SW480 (cell line): Measurements from ENCODE around the gene TULP4.

Experiments
- DNase-seq: peaks from one replicate; pipeline ENCODE4 v3.0.0-alpha.2; 2016; ENCODE audit warnings: low spot score

The TULP4 gene

GRCh38 chr6:158419339-158419909 is 107.2 kb downstream of the TULP4 start:
- no peak for DNase-seq

- no peak for DNase-seq
Measured at GRCh38 chr6:158421381-158421780, 109.1 kb downstream of the TULP4 start.

- DNase-seq: no peak
Measured at GRCh38 chr6:158422629-158423238, 110.5 kb downstream of the TULP4 start.

DNA sequence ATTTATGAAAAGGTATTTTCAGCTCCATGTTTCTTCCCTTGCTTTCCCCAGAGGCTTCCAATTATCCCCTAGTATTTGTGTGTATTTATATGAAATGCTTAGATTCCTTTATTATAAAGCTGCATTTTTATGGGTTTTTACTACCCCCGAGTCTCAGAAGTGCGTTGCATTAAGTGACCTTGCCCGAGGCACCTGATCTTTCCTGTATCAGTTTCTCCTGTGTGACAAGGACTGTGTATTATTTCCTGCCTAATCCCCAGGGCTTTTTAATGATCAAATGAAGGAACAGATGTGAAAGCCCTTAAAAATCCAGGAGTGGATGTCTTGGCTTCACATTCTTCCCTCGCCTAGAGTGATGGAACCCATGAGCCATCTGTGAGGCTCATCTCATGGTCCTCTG is 118.8 kb downstream of the TULP4 start:
- no peak for DNase-seq

DNA sequence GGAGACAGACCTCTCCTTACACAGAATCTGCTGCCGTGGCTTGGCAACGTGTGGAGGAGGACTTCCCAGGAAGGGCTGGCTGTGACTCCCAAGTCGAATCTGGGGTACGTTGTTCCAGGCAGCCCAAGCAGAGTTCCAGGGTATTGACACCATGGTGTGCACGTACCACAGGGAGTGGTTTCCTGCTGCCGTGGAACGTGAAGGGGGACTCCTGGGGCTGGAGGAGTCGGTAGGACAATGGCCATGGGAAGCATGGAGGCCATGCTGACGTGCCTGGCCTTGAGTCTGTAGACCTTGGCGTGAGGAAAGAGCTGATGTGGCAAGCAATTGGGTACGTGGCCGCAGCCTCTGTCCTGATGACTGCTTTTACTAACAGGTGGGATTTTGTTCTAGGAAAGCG is 119.3 kb downstream of the TULP4 start:
- DNase-seq: no peak

DNA sequence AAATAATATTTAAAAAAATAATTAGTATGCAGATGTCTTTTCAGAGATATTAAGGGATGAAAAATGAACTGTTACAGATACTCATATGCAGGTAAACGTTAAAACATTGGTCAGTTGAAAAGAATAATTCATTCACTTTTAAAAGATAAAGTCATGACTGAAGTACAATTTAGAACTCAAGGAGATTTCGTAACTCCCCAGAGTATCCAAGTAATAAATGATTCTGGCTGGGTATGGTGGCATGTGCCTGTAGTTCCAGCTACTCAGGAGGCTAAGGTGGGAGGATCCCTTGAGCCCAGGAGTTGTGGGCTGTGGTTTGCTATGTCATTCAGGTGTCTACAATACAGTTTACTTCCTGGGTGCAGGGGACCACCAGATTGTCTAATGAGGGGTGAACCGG is 125.3 kb downstream of the TULP4 start:
- no peak for DNase-seq

GRCh38 chr6:158438226-158438625 is 126.0 kb downstream of the TULP4 start:
- DNase-seq: no peak

GRCh38 chr6:158439255-158439654 is 127.0 kb downstream of the TULP4 start:
- DNase-seq: no peak

GRCh38 chr6:158441716-158442215 is 129.5 kb downstream of the TULP4 start:
- no peak for DNase-seq

- DNase-seq: no peak
Measured at GRCh38 chr6:158442306-158442705, 130.0 kb downstream of the TULP4 start.

DNA sequence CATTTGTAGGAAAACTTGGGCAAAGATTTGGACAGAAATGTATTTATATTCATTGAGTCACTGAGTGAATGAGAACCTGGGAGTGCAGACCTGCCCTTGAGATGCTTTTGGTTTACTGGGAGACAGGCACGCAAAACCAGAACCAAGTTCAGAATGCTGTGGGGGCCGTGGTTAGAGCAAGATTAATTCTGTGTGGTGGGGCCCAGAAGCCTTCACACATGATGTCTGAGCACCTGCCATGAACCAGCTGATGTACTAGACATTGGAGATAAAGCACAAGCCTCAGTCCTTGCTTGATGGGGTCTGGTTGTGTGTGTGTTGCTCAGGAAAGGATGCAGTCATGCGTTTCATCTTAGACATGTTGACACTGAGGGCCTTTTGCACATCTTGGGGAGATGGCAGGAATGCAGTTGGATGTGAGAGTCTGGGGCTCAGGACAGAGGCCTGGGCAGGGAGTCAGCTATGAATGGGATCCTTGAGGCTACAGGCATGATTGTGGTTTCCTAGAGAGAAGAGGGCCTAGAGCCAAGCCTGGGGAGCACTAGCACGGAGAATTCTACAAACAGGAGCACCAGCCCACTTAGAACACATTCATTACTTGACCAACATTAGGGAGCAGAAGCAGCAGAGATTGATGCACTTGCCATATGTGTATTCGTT is 133.3 kb downstream of the TULP4 start:
- DNase-seq: no peak

DNA sequence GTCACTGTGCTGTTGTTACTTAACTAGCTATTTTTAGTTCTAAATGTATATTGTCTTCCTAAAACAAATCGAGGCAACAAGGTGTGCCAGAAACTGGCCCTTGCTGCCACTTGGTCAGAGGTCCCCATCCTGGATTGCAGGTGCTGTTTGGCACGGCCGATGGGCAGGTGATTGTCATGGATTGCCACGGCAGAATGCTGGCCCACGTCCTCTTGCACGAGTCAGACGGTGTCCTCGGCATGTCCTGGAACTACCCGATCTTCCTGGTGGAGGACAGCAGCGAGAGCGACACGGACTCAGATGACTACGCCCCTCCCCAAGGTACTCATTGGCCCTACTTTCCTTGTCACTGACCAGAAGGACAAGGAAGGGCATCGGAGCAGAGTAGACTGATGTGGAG is 136.6 kb downstream of the TULP4 start:
- DNase-seq: no peak

DNA sequence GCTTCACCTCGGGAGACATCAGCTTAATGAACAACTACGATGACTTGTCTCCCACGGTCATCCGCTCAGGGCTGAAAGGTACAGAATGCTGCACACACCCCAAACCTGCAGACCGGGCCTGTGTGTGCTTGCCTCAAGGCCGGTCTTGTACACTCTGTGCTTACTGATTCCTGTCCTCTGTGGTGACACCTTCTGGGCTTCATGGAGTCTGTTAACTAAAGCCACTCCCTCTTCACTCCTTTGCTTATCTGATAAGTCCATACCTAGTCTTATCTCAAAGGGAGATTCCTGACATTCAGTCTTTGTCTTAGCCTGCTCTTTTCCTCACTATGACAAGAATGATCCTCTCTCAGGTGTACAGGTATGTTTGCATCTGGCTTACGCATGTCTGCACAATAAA is 139.9 kb downstream of the TULP4 start:
- no peak for DNase-seq

GRCh38 chr6:158457131-158457530 is 144.9 kb downstream of the TULP4 start:
- no peak for DNase-seq

GRCh38 chr6:158457616-158458278 is 145.5 kb downstream of the TULP4 start:
- DNase-seq: no peak

DNA sequence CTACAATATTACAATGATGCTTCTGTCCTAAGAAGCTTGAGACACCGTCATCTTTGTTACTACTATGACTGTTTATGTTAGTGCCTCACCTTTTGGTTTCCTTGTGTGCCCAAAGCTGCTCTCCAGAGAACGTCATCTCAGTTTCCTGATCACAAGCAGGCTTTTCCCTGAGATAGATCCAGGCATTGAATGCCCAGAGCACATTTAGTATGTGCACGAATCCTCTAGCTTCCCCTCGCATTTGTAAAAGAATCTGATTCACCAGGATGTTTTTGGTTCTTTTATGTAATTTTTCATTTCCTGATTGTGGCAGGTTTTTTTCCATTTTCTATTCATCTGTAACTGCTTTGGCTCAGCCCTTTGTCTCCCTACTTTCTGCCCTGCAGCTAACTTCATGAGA is 147.5 kb downstream of the TULP4 start:
- DNase-seq: no peak

DNA sequence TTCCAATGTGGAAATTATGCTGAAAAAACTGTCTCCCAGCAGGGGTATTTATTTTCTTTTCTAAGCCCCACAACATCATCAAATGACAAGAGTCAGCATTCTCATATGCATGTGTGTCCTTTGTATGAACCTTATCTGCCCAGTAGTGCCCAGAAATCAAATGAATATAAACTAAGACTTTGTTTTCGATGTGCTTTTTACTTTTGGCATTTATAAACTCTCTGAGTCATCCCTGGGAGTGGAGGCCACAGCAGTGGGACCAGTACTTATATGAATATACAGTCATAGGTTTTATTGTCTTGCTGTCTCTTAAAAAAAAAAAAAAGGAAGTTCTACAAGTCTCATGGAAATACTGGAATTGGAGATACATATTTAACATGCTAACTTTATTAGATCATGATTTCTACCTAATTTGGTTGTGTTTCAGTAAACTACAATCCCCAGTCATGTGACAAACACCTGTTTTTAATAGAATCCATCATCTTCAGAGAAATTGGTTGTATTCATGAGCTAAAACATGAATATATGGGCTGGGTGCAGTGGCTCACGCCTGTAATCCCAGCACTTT is 148.4 kb downstream of the TULP4 start:
- no peak for DNase-seq

DNA sequence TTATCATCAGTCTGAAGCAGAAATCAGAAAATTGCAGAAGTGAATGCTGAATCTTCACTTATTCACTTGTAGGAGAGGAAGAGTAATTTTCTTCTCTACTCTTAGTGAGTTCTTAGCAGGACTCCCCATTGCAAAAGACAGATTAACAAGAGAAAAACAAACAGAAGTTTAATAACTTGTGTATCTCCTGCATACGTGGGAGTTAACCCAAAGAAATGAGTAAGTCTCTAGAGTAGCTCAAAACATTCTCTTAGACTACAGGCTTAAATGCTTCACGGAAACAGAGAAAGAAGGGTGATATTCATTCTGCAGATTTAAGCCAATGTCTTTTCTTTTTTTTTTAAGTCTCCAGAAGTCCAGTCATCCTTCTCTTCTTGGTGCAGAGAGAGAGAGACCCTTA is 149.7 kb downstream of the TULP4 start:
- no peak for DNase-seq

DNA sequence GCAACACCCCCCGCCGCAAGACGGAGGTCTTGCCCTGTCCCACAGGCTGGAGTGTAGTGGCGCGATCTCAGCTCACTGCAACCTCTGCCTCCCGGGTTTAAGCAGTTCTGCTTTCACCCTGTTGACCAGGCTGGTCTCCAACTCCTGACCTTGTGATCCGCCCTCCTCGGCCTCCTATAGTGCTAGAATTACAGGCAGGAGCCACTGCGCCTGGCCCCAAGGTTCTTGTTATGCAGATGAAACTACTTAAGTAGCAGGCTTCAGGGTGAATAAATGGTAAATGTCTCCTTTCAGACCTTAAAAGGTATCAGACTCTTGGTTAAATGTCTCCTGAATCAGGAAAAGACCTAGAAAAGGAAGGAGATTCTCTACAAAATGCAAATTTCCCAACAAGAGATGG is 152.2 kb downstream of the TULP4 start:
- DNase-seq: no peak

GRCh38 chr6:158465257-158465656 is 153.0 kb downstream of the TULP4 start:
- no peak for DNase-seq

GRCh38 chr6:158465747-158466146 is 153.5 kb downstream of the TULP4 start:
- DNase-seq: no peak

- DNase-seq: no peak
Measured at GRCh38 chr6:158467923-158468322, 155.7 kb downstream of the TULP4 start.

DNA sequence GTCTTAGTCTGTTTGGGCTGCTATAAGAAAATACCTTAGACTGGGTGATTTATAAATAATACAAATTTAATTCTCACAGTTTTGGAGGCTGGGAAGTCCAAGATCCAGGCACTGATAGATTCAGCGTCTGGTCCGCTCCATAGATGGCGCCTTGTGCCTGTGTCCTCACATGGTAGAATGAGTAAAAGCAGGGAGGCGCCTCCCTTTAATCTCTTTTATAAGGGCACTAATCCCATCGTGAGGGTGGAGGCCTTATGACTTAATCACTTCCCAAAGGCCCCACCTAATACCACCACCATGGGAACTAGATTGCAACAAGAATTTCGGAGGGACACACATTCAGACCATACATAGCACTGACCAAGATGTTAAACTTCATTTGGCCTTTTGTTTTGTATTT is 156.4 kb downstream of the TULP4 start:
- no peak for DNase-seq
